GM12872 (cell line): ENCODE measurements around the gene THRB.

Source experiments
- TF ChIP-seq, protein P1 (sequence below): IDR thresholded peaks from 3 replicates; pipeline ENCODE4 v1.5.1; 2011; ENCODE audit warnings: low read depth, mild to moderate bottlenecking, low read length, moderate library complexity; ENCODE audit not compliant: insufficient read depth

THRB gene

DNA sequence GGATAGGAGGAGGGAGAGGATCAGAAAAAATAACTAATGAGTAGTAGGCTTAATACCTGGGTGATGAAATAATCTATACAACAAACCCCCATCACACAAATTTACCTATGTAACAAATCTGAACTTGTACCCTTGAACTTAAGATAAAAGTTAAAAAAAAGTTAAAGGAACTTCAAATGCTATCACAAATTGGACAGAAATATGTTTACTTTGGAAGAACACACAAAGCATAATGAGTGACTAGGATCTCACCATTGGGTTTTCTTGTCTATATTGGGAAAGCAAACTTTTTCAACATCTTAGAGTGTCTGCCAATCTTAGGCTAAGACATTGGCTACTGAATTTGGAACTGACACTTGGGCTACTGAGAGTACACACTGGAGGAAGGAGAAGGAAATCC lies 140.4 kb downstream of the THRB start:
- TF ChIP-seq, protein P1, sequence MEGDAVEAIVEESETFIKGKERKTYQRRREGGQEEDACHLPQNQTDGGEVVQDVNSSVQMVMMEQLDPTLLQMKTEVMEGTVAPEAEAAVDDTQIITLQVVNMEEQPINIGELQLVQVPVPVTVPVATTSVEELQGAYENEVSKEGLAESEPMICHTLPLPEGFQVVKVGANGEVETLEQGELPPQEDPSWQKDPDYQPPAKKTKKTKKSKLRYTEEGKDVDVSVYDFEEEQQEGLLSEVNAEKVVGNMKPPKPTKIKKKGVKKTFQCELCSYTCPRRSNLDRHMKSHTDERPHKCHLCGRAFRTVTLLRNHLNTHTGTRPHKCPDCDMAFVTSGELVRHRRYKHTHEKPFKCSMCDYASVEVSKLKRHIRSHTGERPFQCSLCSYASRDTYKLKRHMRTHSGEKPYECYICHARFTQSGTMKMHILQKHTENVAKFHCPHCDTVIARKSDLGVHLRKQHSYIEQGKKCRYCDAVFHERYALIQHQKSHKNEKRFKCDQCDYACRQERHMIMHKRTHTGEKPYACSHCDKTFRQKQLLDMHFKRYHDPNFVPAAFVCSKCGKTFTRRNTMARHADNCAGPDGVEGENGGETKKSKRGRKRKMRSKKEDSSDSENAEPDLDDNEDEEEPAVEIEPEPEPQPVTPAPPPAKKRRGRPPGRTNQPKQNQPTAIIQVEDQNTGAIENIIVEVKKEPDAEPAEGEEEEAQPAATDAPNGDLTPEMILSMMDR: no peak

DNA sequence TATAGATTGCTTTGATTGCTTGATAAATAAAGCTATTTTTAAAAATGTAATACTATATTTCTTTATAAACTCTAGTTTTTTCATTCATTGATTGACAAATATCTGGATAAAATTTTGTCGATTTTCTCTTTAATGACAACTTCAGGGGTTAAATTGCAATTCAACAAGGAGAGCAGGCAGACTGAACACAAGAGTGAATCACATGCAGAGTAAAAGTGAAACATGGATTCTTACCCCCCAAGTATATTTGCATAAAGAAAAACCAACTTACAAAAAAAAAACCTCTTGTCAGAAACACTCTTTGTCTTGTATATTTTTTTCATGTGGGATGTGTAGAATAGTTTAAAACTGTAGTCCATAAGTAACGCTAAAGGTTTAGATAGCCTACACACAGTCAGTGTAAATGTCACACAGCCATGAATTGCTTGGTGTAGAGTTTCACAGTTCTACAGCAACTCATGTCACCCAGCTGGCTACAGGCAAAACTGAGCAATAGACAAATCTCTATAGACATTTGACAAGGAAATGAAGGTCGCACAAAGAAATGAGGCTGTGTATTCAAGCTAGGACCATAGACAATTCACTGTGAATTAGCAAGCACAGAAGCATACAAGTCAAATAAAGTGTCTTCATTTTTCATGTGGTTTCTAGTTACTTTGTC lies 141.6 kb downstream of the THRB start:
- TF ChIP-seq, protein P1: no peak

DNA sequence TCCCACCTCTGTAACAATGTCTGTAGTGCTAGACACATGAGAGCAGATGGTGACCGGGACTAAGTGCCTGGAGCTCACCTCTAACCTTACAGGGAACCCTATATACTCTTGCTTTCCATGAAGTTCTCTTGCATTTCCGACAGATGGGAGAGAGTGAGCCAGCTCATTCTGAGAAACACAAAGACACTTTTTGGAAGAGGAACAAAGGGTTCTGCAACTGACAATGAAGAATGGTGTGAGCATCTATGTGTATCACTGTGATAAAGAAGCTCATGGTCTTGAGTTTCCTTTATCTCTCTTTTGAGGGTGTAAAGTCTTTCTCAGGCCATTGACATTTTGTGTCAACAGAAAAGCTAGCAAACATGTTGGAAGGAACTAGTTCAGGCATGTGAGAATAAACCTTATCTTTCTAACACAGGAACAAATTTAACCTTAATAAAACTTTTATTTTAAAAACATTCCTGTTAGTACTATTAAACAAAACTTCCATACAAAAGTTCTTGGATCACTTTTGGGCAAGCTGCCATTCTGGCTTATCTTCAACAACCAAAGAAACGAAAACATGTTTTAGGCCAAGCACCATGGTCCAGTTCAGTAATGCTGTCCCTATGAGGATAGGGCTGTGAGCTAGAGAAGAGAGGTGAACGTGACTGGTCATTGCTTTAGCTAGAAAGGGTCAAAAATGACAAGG lies 142.7 kb downstream of the THRB start:
- TF ChIP-seq, protein P1: no peak

DNA sequence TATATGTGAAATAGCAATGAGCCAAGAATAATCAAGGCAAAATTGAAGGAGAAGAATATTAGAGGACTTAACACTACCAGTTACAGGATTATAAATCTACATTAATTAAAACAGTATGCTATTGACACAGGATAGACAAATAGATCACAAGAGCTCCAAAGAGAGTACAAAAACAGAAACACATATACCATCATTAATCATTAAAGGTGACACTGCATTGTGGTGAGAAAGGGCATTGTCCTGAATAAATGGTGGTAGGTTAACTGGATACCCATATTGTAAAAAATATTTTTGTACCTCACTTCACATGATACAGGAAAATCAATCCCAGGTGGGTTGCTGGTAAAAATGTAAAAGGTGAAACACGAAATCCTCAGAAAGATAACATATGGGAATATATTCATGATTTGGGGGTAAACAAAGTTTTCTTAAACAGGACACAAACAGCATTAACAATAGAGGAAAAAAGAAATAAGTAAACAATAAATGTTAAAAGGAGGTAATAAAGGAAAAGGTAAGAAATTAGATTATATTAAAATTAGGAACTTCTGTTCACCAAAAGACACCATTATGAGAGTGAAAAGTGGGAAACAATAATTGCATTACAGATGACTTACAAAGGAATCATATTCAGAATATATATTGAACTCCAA lies 145.2 kb downstream of the THRB start:
- TF ChIP-seq, protein P1: no peak

DNA sequence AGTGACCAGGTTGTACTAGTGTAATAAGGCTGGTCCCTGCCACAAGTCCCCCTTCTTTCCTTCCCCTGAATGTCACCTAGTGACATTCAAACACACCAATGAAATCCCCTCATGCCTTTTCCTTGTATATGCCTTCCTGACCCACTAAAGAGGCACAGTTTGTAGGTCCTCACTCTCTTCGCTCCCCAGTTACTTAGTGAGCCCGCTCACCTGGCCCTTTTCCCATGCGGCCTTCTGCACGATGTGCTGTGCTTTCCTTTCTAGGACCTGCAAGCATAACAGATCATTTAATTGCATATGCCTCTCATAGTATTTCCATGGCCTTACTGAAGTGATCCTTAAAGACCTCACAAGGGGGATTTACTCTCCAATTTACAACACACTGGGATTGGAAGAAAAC lies 146.3 kb downstream of the THRB start:
- TF ChIP-seq, protein P1: no peak

DNA sequence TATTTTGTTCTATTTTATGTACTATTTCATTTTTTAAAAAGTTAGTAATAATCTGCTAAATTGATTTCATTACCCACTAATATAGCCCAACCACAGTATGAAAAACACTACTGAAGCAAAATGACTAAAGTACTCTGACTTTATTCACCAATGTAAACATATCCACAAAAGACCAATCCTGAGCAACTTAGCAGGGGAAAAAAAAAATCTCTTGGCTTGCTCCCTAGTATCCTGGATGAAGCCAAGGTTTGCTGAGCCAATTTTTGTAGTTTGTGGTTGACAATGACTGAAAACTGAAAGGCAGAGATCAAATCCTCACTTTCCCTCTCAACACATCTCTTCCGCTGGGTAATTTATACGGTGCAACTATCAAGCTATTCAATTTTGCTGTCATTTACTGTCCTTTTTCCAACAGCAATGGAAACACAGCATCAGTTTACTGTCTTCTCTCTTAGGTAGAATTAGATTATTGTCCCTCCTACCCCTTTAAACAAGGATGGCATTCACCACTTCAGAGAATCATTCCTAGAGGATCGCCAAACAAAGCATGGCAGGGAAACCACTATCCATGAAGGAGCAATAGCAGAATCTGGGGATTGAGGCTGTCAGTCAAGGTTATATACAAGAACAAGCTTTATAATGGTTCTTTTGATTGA lies 149.7 kb downstream of the THRB start:
- TF ChIP-seq, protein P1: no peak
